ENCODE data around the gene SEMA4A. TPM values are rescaled to one million over a fixed set of nuclear protein-coding genes. Genes with fewer than 3 reads are reported as not detected.

SEMA4A gene
- total and polyA plus RNA-seq, 2 of the 8 experiments (the other 6 are each of a cell fraction or from before 2014, with no cell fraction given): 7.3 to 10.6 TPM

GRCh38 chr1:156153362-156153761 is at the start of gene SEMA4A (continued):
- TF ChIP-seq POLR2AphosphoS5 (IDR thresholded peaks at IDR 0.05; ENCODE audit: low read depth, low read length) (no peak), SP4 (IDR thresholded peaks at IDR 0.05; ENCODE audit: low read length) (no peak)
